Endothelial cell of umbilical vein (primary cell): ENCODE results near the gene NLGN2.

ENCODE experiments used
- CTCF ChIP-seq, 2 donors: IDR thresholded peaks; 1 replicate in 1 of 2; 2 replicates in 1 of 2; pipeline ENCODE4 v1.5.1; 2011; ENCODE audit warnings: low read length in 2 of 2, mild to moderate bottlenecking in 2 of 2, moderate library complexity in 2 of 2, control low read depth in 1 of 2, inconsistent platforms in 1 of 2, low read depth in 1 of 2; ENCODE audit not compliant: insufficient read depth in 1 of 2; ENCODE audit errors: extremely low read depth in 1 of 2
- EZH2 ChIP-seq: IDR thresholded peaks from 2 replicates; pipeline ENCODE4 v1.6.1; 2012; ENCODE audit warnings: borderline replicate concordance, low read depth, mild to moderate bottlenecking, moderate library complexity, low read length, inconsistent platforms; ENCODE audit not compliant: severe bottlenecking
- FOS ChIP-seq: IDR thresholded peaks from 2 replicates; pipeline ENCODE4 v1.6.1; 2011; ENCODE audit warnings: mild to moderate bottlenecking, low read length, moderate library complexity, borderline replicate concordance; ENCODE audit not compliant: insufficient read depth
- GATA2 ChIP-seq: IDR thresholded peaks from 2 replicates; pipeline ENCODE4 v1.7.0; 2011; ENCODE audit warnings: low read depth, mild to moderate bottlenecking, moderate library complexity, mixed read lengths, low read length; ENCODE audit not compliant: insufficient read length, insufficient read depth
- JUN ChIP-seq: IDR thresholded peaks from 2 replicates; pipeline ENCODE4 v1.6.1; 2011; ENCODE audit warnings: borderline replicate concordance, low read depth; ENCODE audit not compliant: insufficient read length, insufficient read depth
- MAX ChIP-seq: IDR thresholded peaks from 2 replicates; pipeline ENCODE4 v1.6.1; 2011; ENCODE audit not compliant: insufficient read depth, insufficient read length
- POLR2A ChIP-seq: IDR thresholded peaks from 2 replicates; pipeline ENCODE4 v1.6.1; 2012; ENCODE audit warnings: low read depth, mild to moderate bottlenecking, control low read depth, low read length
- POLR2AphosphoS5 ChIP-seq: IDR thresholded peaks from 2 replicates; pipeline ENCODE4 v1.6.1; 2012; ENCODE audit warnings: low read depth, mild to moderate bottlenecking, control low read depth, low read length, moderate library complexity; ENCODE audit not compliant: insufficient read depth

- no peak for TF ChIP-seq CTCF (IDR thresholded peaks at IDR 0.05; ENCODE audit: extremely low read depth in 1 of 2, insufficient read depth in 1 of 2, low read depth in 1 of 2, low read length in 2 of 2)
- TF ChIP-seq POLR2A = peak; percentile 6
- no peak for TF ChIP-seq POLR2AphosphoS5
- no peak for TF ChIP-seq MAX
- TF ChIP-seq GATA2 = no peak
- TF ChIP-seq FOS = no peak
- TF ChIP-seq EZH2 = no peak
- TF ChIP-seq JUN = no peak
Measured at GRCh38 chr17:7383742-7384488, 23.7 kb upstream of the NLGN2 start.
